ENCODE data around the gene HEPN1.

The HEPN1 gene

DNA sequence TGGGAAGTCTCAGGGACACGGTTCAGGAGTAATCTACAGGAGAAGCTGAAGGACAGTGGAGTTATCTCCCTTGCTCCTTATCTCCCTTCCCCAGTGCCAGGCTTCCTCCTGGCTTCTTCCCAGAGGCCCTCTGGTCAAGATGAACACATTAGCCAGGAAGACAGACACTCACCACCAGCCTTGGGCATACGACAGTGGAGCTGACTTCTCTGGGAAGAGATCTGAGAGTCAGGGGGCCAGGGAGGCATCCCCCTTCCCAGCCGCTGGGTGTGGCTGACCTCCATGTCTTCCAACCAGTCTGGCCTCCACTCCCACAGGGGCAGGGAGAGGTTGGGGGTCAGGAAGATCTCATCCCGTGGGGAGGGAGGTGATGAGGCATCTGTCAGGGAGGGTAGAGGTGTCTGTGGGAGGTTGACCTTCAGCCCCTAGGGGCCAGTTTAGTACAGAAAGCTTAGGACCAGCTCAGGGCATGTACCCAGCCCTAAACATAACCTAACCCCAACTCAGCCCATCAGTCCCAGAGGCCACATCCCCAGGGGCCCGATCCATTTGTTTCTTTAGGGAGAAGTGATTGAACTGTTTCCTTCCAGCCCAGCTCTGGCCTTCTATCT lies 34.1 kb upstream of the HEPN1 start:
- DNase-seq = no peak

- no peak for DNase-seq
These were observed 32.6 kb upstream of the HEPN1 start for GRCh38 chr11:124886476-124886875.

- no peak for DNase-seq
These were observed 31.9 kb upstream of the HEPN1 start for GRCh38 chr11:124886978-124887666.

GRCh38 chr11:124887667-124888013 lies 31.4 kb upstream of the HEPN1 start:
- no peak for DNase-seq

DNA sequence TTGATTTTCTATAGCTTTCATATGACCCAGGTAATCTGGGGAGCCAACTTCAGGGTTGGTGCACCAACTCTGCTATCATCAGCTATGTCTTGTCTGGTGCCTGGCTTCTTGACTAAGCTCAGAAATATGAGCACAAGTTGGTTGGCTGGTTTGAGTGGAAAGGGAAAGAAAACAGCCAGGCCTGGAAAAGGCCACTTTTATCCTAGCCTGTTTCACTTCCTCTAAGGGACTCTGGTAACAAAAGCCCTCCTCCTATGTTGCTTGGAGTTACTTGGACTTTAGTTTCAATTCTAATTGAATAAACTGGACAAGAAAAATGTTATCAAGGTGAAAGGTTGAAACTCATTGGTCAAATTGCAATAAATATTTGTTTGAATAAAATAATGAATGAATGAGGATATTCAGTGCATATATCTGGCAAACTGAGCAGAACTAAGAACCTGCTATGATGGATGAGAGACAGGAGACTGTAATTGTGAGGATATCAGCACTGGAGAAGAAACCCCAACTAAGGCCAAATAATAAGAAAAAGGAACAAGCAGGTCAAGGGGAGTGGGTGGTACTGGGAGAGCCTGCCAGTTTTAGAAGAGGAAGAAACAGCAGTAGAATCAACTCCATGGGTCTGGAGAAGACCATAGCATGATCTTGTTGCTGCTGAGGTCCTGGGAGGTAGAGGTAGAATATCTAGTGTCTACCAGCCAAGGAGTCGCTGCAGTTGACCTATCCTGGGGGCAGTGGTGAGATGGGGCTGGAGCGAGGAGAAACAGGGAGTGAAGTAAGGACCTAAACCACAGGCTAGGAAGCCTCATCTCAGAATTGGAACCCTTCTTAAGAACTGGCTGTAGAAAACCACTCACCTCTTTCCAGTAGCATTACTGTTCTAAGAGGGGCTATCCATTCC lies 29.6 kb upstream of the HEPN1 start:
- DNase-seq = no peak

DNA sequence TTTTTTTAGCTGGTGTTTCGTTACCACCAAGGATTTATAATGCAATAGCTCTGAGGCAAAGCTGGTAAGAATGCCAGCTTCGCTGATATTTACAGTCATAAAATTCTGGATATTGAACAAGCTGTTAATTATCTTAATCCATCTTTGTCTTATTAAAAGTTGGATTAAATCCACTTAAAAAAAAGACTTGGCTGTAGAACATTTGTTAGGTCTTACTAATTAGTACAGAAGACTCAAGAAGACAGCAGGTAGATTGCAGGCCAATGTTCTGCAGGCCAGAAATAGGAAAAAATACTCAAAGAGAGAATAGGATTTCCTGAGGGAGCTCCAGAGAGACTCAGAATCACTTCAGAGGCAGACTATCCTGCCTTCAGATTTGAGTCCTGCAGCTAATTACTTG lies 28.9 kb upstream of the HEPN1 start:
- no peak for DNase-seq

DNA sequence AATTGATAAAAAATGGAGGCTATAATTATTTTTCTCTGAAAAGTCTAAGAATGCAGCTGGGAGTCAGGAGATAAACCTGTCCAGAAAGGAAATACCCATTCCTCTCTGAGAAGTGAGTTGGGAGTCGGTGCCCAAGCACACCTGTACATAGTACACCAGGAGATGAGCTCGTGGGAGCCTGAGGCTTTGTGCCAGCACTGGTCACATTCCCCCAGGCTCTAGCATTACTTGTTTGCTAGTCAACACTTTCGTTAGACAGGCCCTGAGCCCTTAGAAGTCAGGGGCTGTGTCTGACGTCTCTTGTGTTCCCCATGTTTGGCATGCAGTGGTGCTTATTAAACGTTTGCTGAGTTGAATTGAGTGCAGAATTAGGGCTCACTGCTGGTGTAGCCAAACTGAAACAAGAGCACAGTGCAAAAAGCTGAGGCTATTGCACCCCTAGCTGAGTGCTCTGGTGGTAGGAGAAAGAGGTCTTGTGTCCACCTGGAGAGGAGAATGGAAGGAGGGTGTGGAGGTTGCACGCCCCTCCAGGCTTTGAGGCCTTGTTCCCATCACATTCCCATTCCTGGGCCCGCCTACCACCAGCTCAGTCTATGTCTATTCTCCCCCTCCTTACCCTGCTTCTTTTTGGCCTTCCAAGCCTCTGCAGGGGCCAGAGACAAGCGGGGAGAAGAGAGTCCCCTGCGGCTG lies 28.2 kb upstream of the HEPN1 start:
- DNase-seq = no peak

DNA sequence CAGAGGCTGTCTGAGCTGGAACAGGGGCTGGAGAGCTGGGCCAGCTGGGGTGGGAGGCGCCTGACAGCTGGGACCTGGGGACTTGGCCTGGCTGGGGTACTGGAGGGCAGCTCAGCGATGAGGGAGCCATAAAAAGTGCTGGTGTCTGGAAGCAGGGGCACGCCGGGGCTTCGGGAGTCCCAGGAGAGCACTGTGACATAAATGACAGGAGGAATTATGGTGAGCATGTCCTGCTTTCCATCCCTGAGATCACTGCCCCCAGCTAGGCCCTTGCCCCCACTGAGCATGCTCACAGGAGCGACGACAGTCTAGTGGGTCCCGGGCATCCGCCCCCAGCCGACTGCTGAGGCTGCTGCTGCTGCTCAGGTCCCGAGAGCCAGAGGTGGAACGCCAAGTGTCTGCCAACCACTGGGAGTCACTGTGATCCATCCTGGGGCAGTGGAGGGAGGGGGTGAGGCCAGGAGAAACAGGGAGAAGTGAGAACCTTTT lies 27.6 kb upstream of the HEPN1 start:
- DNase-seq = no peak

DNA sequence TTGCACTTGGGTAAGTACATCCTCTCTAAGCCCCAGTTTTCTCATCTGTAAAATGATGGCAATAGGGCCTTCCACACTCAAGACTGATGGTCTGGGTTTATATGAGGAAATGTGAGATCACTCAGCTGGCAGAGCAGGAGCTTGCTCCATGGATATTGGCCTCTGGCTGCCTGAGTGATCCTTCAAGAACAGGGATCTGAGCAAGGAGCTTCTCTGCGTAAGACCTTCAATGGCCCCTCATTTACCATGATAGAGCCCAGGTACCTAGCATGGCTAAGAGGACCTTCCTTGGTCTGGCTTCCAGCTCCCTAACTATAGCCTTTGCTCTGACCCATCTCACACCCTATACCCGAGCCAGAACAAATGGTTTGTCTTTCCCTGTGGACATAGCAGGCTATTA lies 26.9 kb upstream of the HEPN1 start:
- DNase-seq = no peak

- no peak for DNase-seq
These were observed 26.1 kb upstream of the HEPN1 start for GRCh38 chr11:124892750-124893454.

- DNase-seq = no peak
These were observed 25.2 kb upstream of the HEPN1 start for GRCh38 chr11:124893781-124894401.

- DNase-seq = no peak
These were observed 24.2 kb upstream of the HEPN1 start for GRCh38 chr11:124894606-124895430.

DNA sequence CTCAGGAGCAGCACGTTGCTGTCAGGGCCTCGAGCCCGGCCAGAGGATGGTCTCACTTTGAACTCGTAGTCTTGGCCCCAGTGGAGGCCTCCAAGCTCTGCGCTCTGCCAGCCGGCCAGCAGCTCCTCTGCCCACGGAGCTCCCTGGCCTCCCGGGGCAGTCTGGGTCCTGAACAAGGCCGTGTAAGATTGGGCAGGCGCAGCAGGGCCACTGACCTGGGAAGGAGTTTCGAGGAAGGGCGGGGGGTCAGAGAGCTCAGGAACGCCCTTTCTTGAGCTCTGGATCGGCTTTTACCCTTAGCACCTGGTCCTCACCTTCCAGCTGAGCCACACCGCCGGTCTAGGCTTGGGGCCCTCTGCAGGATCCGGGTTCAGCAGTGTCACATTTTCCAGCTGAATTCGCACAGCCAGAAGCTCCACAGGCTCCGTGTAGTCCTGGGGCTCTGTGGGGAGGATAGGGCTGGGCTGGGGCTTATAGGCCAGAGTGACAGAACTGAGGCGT lies 23.5 kb upstream of the HEPN1 start:
- no peak for DNase-seq

GRCh38 chr11:124896071-124896750 lies 22.8 kb upstream of the HEPN1 start:
- peak; percentile 31 for DNase-seq

DNA sequence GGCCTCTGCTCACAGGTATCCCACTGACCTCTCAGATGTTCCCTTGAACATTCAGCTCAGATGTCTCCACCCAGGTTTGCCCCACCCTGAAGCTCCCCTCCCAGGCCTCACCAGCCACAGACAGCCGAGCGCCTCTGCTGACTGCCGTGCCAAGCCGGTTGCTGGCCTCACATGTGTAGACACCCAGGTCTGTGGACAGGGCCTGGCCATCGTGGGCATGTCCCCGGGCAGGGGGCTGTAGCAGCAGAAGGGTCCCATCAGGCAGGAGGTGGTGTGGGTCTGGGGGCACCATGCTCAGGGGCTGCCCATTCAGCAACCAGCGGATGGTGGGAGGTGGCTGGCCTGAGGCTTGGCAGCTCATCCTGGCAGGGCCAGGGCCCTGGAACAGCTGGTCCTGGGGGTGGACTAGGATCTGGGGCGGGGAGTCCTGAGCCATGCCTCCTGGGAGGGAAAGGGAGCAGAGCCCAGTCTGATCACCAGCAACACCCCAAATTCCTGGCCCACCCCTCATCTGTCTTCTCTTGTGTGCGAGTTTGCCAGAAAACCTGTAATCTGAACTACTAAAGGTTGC lies 22.1 kb upstream of the HEPN1 start:
- DNase-seq = no peak

DNA sequence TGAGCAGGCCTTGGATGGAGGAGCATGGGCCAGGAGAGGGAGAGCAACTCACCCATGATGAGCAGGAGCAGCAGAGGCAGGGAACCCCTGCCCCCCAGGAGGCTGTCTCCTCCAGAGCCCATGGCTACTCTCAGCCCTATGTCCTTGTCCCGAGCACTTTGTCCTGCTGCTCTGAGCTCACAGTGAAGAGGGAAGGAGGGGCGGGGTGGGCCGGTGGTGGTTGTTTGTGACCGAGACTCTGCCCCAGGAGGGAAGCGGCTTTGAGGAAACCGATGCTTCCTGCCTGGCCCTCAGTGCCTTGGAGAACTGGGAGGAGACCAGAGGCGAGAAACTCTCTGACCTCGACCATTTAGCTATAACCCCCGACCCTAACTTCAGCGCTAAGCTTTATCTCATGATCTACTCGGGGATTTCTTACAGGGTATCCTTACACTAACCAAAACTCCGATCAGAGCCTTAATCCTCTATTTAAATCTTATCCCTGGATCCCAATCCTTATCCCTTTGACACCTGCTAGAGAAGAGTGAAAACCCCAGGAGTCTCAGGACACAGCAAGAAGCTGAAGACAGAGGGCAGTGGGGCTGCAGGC lies 21.3 kb upstream of the HEPN1 start, which contains the start of gene ROBO4:
Gene ROBO4, minus strand, starts transcription at position 192 of the 589 bp plus-strand sequence. Its CDS starts 70 bp downstream, at position 122.
- DNase-seq = no peak

DNA sequence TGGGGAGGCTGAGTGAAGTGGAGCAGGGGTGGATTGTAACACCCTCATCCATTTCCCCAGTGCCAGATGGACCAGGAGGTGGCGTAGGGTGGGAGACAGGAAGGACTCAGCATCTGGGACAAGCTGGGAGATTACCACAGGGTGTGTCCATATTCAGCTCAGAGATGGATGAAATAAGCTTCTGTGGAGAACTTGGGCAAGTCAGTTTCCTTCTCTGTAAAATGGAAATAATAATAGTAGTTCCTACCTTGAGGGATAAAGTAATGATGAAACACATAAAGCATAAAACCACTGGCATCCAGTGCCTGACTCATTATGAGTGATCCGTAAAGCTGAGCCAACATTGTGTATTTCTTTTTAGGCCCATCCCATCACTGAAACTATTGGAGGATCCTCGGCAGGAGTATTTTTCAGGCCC lies 20.8 kb upstream of the HEPN1 start:
- DNase-seq = peak; percentile 93

DNA sequence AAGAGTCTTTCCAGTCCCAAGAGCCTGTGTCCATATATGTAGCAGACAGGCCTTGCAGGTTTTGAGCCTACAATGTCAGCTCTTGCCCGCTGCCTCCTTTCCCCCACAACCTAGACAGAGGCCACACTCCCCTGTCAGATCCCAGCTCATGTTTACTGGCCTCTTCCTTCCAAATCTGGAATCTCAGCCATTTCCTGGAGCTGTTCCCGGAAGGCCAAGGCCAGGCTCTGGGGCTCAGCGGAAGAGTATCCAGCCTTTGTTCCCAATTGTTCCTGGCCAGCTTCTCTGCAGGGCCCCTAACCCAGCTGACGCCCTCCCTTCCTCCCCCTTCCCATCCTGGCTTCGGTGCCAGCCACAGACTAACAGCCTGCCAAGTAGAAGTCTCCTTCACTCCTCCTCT lies 20.3 kb upstream of the HEPN1 start:
- DNase-seq = peak; percentile 81
